GM18508 (cell line): Measurements from ENCODE around the gene EMX2.

Experiments used
- ATAC-seq: cut with Tn5 transposase; IDR thresholded peaks from one replicate; pipeline ENCODE4 v1.9.1; 2021; ENCODE audit warnings: moderate number of reproducible peaks; ENCODE audit not compliant: insufficient read depth, unreplicated experiment

Gene EMX2

GRCh38 chr10:117543225-117544003 is 868 bp downstream of the EMX2 start:
- ATAC-seq, result no peak

- no peak for ATAC-seq
These were observed 1.6 kb downstream of the EMX2 start for GRCh38 chr10:117544004-117544701.

- ATAC-seq, result no peak
These were observed 2.2 kb downstream of the EMX2 start for GRCh38 chr10:117544711-117545140.

GRCh38 chr10:117545141-117546019 is 2.8 kb downstream of the EMX2 start:
- no peak for ATAC-seq

- ATAC-seq, result no peak
These were observed 3.6 kb downstream of the EMX2 start for GRCh38 chr10:117546020-117546580.

- ATAC-seq, result no peak
These were observed 4.1 kb downstream of the EMX2 start for GRCh38 chr10:117546581-117547015.

GRCh38 chr10:117547016-117547715 is 4.6 kb downstream of the EMX2 start:
- ATAC-seq, result no peak

- no peak for ATAC-seq
These were observed 5.4 kb downstream of the EMX2 start for GRCh38 chr10:117547716-117548668.

GRCh38 chr10:117549100-117549585 is 6.6 kb downstream of the EMX2 start:
- ATAC-seq, result no peak

- ATAC-seq, result no peak
These were observed 7.5 kb downstream of the EMX2 start for GRCh38 chr10:117550076-117550475.

GRCh38 chr10:117550599-117551329 is 8.2 kb downstream of the EMX2 start:
- no peak for ATAC-seq

GRCh38 chr10:117551330-117552155 is 9.0 kb downstream of the EMX2 start:
- ATAC-seq, result no peak

- ATAC-seq, result no peak
These were observed 9.6 kb downstream of the EMX2 start for GRCh38 chr10:117552156-117552631.

GRCh38 chr10:117552701-117553141 is 10.2 kb downstream of the EMX2 start:
- ATAC-seq, result no peak

GRCh38 chr10:117553142-117553814 is 10.7 kb downstream of the EMX2 start:
- no peak for ATAC-seq

- ATAC-seq, result no peak
These were observed 11.2 kb downstream of the EMX2 start for GRCh38 chr10:117553815-117554172.
